HepG2 (cell line): ENCODE data around the gene ANAPC16. TPM values are rescaled to one million over a fixed set of nuclear protein-coding genes. Genes with fewer than 3 reads are reported as not detected.
A peak's percentile ranks its signal among the peaks of the same experiment; 100 is the strongest.

ENCODE experiments used
- CEBPG ChIP-seq: IDR thresholded peaks from 2 replicates; pipeline ENCODE4 v1.6.1; 2016
- ETV5 ChIP-seq: IDR thresholded peaks from 2 replicates; pipeline ENCODE4 v1.6.1; 2018; ENCODE audit warnings: missing biosample characterization, missing genetic modification reagents, inconsistent platforms, borderline replicate concordance
- HNF1B ChIP-seq: sonication (generic); formaldehyde crosslinking; IDR thresholded peaks from 2 replicates; pipeline ENCODE4 v1.5.1; 2020; ENCODE audit warnings: mild to moderate bottlenecking, moderate library complexity, missing genetic modification reagents
- LCORL ChIP-seq, 2 experiments: fragments of 450-650 bp in 1 of 2; sonication (generic) in 1 of 2; formaldehyde crosslinking in 1 of 2; IDR thresholded peaks; 2 replicates each; pipeline versions ENCODE4 v1.5.0 to v1.6.1; 2017 to 2020; ENCODE audit warnings: antibody characterized with exemption in 1 of 2, missing genetic modification reagents in 1 of 2
- MAX ChIP-seq: IDR thresholded peaks from 2 replicates; pipeline ENCODE4 v1.6.1; 2012; ENCODE audit warnings: inconsistent platforms
- MTA3 ChIP-seq: sonication (generic); formaldehyde crosslinking; IDR thresholded peaks from 2 replicates; pipeline ENCODE4 v1.4.0; 2020; ENCODE audit warnings: missing genetic modification reagents
- RAD21 ChIP-seq: fragments of 450-650 bp; formaldehyde crosslinking; IDR thresholded peaks from 2 replicates; pipeline ENCODE4 v1.5.0; 2020; ENCODE audit warnings: mild to moderate bottlenecking
- RFX5 ChIP-seq: IDR thresholded peaks from 2 replicates; pipeline ENCODE4 v1.6.1; 2011; ENCODE audit warnings: low read depth, low read length, improper control_type of control experiment
- SIX1 ChIP-seq: sonication (generic); formaldehyde crosslinking; IDR thresholded peaks from 2 replicates; pipeline ENCODE4 v1.4.0; 2020; ENCODE audit warnings: missing genetic modification reagents, borderline replicate concordance
- TSC22D2 ChIP-seq: sonication (generic); formaldehyde crosslinking; IDR thresholded peaks from 2 replicates; pipeline ENCODE4 v1.5.1; 2020; ENCODE audit warnings: missing genetic modification reagents, mild to moderate bottlenecking, borderline replicate concordance
- ZBTB37 ChIP-seq: sonication (generic); formaldehyde crosslinking; IDR thresholded peaks from 2 replicates; pipeline ENCODE4 v1.4.0; 2020; ENCODE audit warnings: mild to moderate bottlenecking, missing genetic modification reagents
- ZNF263 ChIP-seq: sonication (generic); formaldehyde crosslinking; IDR thresholded peaks from 2 replicates; pipeline ENCODE4 v1.4.0; 2020; ENCODE audit warnings: missing genetic modification reagents
- ZNF274 ChIP-seq: sonication (generic); formaldehyde crosslinking; IDR thresholded peaks from 2 replicates; pipeline ENCODE4 v1.5.1; 2020; ENCODE audit warnings: mild to moderate bottlenecking, missing genetic modification reagents
- ZNF333 ChIP-seq: sonication (generic); formaldehyde crosslinking; IDR thresholded peaks from 2 replicates; pipeline ENCODE4 v1.4.0; 2020; ENCODE audit warnings: mild to moderate bottlenecking, missing genetic modification reagents, borderline replicate concordance
- ZNF563 ChIP-seq: sonication (generic); formaldehyde crosslinking; IDR thresholded peaks from 2 replicates; pipeline ENCODE4 v1.8.0; 2022; ENCODE audit warnings: mild to moderate bottlenecking, moderate library complexity, missing genetic modification reagents
- ZNF83 ChIP-seq: sonication (generic); formaldehyde crosslinking; IDR thresholded peaks from 2 replicates; pipeline ENCODE4 v1.4.0; 2020; ENCODE audit warnings: missing genetic modification reagents, mild to moderate bottlenecking, borderline replicate concordance
- polyA plus RNA-seq, 8 experiments: library from polyadenylated mRNA; depleted of rRNA in 3 of 8; stranded (reverse) in 7 of 8; unstranded in 1 of 8; fragments of >200 nt; fragmentation: Illumina TruSeq in 4 of 8; extraction: Trizol in 4 of 8; gene quantifications; 2 replicates each; pipeline versions ENCODE4 v1.2.1 to v1.2.3, GENCODE V29; 2011 to 2016; ENCODE audit warnings: low read depth in 4 of 8, missing spikeins in 1 of 8, mixed read lengths in 1 of 8; ENCODE audit not compliant: insufficient read depth in 1 of 8
- total RNA-seq, 5 experiments: library from RNA; depleted of rRNA; stranded (reverse); fragments of >200 nt; fragmentation: Illumina TruSeq; extraction: Trizol; gene quantifications; 2 replicates each; pipeline ENCODE4 v1.2.3, GENCODE V29; 2016; ENCODE audit warnings: low read depth in 1 of 5
- TF ChIP-seq, protein P1 (sequence below): sonication (generic); formaldehyde crosslinking; IDR thresholded peaks from 2 replicates; pipeline ENCODE4 v1.4.0; 2020; ENCODE audit warnings: low read depth, mild to moderate bottlenecking, missing genetic modification reagents
- TF ChIP-seq, protein P2 (sequence below): sonication (generic); formaldehyde crosslinking; conservative IDR thresholded peaks from 2 replicates; pipeline ENCODE4 v1.4.0; 2020; ENCODE audit warnings: missing genetic modification reagents
- TF ChIP-seq, protein P3 (sequence below): sonication (generic); formaldehyde crosslinking; conservative IDR thresholded peaks from 2 replicates; pipeline ENCODE4 v1.4.0; 2020; ENCODE audit warnings: mild to moderate bottlenecking, missing genetic modification reagents, moderate library complexity

The ANAPC16 gene
- total and polyA plus RNA-seq, 2 of the 13 experiments (the other 11 are each of a cell fraction or from before 2014, with no cell fraction given), result 74.8 to 89.4 TPM

DNA sequence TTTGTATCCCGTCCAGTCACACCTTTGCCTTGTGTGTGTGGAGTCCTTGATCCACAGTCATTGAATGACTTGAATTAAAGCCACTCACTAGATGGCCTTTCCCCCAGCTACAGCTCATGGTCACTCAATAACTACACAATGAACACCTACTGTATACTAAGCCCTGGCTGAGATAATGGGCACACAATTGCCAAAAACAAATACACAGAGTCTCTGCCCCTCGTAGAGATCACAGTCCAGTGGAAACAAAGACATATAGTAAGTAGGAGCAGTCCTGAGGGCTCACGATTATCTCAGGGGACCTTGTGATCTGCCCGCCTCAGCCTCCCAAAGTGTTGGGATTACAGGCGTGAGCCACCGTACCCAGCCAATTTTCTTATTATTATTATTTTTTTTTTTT lies 35.8 kb downstream of the ANAPC16 start (continued):
- TF ChIP-seq ZBTB37 (CRISPR knock-in tag), result no peak
- TF ChIP-seq MTA3 (CRISPR knock-in tag), result no peak
- TF ChIP-seq, protein P1, sequence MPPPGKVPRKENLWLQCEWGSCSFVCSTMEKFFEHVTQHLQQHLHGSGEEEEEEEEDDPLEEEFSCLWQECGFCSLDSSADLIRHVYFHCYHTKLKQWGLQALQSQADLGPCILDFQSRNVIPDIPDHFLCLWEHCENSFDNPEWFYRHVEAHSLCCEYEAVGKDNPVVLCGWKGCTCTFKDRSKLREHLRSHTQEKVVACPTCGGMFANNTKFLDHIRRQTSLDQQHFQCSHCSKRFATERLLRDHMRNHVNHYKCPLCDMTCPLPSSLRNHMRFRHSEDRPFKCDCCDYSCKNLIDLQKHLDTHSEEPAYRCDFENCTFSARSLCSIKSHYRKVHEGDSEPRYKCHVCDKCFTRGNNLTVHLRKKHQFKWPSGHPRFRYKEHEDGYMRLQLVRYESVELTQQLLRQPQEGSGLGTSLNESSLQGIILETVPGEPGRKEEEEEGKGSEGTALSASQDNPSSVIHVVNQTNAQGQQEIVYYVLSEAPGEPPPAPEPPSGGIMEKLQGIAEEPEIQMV (CRISPR knock-in tag), result no peak
- no peak for TF ChIP-seq TSC22D2 (CRISPR knock-in tag)
- no peak for TF ChIP-seq LCORL (IDR thresholded peaks at IDR 0.05)
- TF ChIP-seq LCORL (CRISPR knock-in tag; IDR thresholded peaks at IDR 0.05), result peak; percentile 40; the same call in 1 of the 2 replicates
- no peak for TF ChIP-seq SIX1 (CRISPR knock-in tag)
- TF ChIP-seq RAD21 (CRISPR knock-in tag), result no peak
- TF ChIP-seq MAX, result 0 out of 2 replicates have a peak, but pooled peaks have one; percentile 37
- TF ChIP-seq, protein P2, sequence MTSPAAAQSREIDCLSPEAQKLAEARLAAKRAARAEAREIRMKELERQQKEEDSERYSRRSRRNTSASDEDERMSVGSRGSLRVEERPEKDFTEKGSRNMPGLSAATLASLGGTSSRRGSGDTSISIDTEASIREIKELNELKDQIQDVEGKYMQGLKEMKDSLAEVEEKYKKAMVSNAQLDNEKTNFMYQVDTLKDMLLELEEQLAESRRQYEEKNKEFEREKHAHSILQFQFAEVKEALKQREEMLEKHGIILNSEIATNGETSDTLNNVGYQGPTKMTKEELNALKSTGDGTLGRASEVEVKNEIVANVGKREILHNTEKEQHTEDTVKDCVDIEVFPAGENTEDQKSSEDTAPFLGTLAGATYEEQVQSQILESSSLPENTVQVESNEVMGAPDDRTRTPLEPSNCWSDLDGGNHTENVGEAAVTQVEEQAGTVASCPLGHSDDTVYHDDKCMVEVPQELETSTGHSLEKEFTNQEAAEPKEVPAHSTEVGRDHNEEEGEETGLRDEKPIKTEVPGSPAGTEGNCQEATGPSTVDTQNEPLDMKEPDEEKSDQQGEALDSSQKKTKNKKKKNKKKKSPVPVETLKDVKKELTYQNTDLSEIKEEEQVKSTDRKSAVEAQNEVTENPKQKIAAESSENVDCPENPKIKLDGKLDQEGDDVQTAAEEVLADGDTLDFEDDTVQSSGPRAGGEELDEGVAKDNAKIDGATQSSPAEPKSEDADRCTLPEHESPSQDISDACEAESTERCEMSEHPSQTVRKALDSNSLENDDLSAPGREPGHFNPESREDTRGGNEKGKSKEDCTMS, result no peak
- TF ChIP-seq ZNF83 (CRISPR knock-in tag), result no peak
- no peak for TF ChIP-seq ZNF274
- TF ChIP-seq, protein P3, sequence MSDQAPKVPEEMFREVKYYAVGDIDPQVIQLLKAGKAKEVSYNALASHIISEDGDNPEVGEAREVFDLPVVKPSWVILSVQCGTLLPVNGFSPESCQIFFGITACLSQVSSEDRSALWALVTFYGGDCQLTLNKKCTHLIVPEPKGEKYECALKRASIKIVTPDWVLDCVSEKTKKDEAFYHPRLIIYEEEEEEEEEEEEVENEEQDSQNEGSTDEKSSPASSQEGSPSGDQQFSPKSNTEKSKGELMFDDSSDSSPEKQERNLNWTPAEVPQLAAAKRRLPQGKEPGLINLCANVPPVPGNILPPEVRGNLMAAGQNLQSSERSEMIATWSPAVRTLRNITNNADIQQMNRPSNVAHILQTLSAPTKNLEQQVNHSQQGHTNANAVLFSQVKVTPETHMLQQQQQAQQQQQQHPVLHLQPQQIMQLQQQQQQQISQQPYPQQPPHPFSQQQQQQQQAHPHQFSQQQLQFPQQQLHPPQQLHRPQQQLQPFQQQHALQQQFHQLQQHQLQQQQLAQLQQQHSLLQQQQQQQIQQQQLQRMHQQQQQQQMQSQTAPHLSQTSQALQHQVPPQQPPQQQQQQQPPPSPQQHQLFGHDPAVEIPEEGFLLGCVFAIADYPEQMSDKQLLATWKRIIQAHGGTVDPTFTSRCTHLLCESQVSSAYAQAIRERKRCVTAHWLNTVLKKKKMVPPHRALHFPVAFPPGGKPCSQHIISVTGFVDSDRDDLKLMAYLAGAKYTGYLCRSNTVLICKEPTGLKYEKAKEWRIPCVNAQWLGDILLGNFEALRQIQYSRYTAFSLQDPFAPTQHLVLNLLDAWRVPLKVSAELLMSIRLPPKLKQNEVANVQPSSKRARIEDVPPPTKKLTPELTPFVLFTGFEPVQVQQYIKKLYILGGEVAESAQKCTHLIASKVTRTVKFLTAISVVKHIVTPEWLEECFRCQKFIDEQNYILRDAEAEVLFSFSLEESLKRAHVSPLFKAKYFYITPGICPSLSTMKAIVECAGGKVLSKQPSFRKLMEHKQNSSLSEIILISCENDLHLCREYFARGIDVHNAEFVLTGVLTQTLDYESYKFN, result peak; percentile 83
- peak; percentile 42; the same call in 1 of the 2 replicates for TF ChIP-seq CEBPG
- TF ChIP-seq ZNF333 (CRISPR knock-in tag), result no peak
- no peak for TF ChIP-seq ZNF563 (CRISPR knock-in tag)
- peak; percentile 28; the same call in 1 of the 2 replicates for TF ChIP-seq ETV5
- TF ChIP-seq ZNF263, result no peak
- TF ChIP-seq HNF1B (CRISPR knock-in tag), result 0 out of 2 replicates have a peak, but pooled peaks have one; percentile 36
- TF ChIP-seq RFX5, result no peak
